GM19468 (cell line): Measurements from ENCODE around the gene AOX1.
"Not testable (repeated sequence)": the region's sequence is repeated elsewhere in the genome, so short reads cannot be mapped to it uniquely, and the experiment has no call there.

ENCODE experiments used
- ATAC-seq: cut with Tn5 transposase; IDR thresholded peaks from one replicate; pipeline ENCODE4 v1.9.1; 2021; ENCODE audit warnings: mild to moderate bottlenecking, moderate library complexity, moderate number of reproducible peaks; ENCODE audit not compliant: unreplicated experiment; ENCODE audit errors: extremely low read depth

The AOX1 gene

GRCh38 chr2:200695191-200695590 is 109.4 kb downstream of the AOX1 start:
- ATAC-seq = no peak

- ATAC-seq = no peak
Observed at GRCh38 chr2:200695601-200696000, 109.8 kb downstream of the AOX1 start.

- no peak for ATAC-seq
Observed at GRCh38 chr2:200698217-200698616, 112.4 kb downstream of the AOX1 start.

- ATAC-seq = no peak
Observed at GRCh38 chr2:200699310-200699709, 113.5 kb downstream of the AOX1 start.

- no peak for ATAC-seq
Observed at GRCh38 chr2:200700856-200701255, 115.0 kb downstream of the AOX1 start.

GRCh38 chr2:200702044-200702443 is 116.2 kb downstream of the AOX1 start:
- ATAC-seq = no peak

- no peak for ATAC-seq
Observed at GRCh38 chr2:200702646-200703118, 116.9 kb downstream of the AOX1 start.

GRCh38 chr2:200703127-200703925 is 117.5 kb downstream of the AOX1 start:
- ATAC-seq = no peak

- no peak for ATAC-seq
Observed at GRCh38 chr2:200703926-200704637, 118.3 kb downstream of the AOX1 start.

- no peak for ATAC-seq
Observed at GRCh38 chr2:200705305-200706041, 119.7 kb downstream of the AOX1 start.

GRCh38 chr2:200708943-200709342 is 123.1 kb downstream of the AOX1 start:
- ATAC-seq = no peak

- peak; percentile 99 for ATAC-seq
Observed at GRCh38 chr2:200713003-200713703, 127.3 kb downstream of the AOX1 start.

GRCh38 chr2:200713704-200714064 is 127.9 kb downstream of the AOX1 start:
- no peak for ATAC-seq

GRCh38 chr2:200715014-200715413 is 129.2 kb downstream of the AOX1 start:
- ATAC-seq = not testable (repeated sequence)

GRCh38 chr2:200716386-200716785 is 130.6 kb downstream of the AOX1 start:
- ATAC-seq = no peak
